Measurements from ENCODE around the gene FAM20C.

- TF ChIP-seq POLR2A (IDR thresholded peaks at IDR 0.05) (no peak), CTCF (IDR thresholded peaks at IDR 0.05) (no peak), EP300 (IDR thresholded peaks at IDR 0.05) (no peak)
These were observed 59.2 kb downstream of the FAM20C start for GRCh38 chr7:251446-252175.

Data from gastroesophageal sphincter (tissue), 3 donors.